Fibroblast of mammary gland (primary cell): ENCODE measurements around the gene USH2A.

Experiments used
- DNase-seq: peaks from one replicate; pipeline ENCODE4 v3.0.0-alpha.2; 2010; ENCODE audit warnings: low read depth
- H3K4me3 ChIP-seq: 2 replicates; pipeline ENCODE4 v1.5.1; 2011; ENCODE audit warnings: low read depth, mild to moderate bottlenecking, low read length, moderate library complexity; ENCODE audit not compliant: control insufficient read depth
- CTCF ChIP-seq: conservative IDR thresholded peaks from 2 replicates; pipeline ENCODE4 v1.5.1; 2011; ENCODE audit warnings: low read depth, low read length, inconsistent platforms; ENCODE audit not compliant: control insufficient read depth, insufficient read depth

Gene USH2A

GRCh38 chr1:215986401-215986800 lies 436.8 kb downstream of the USH2A start:
- H3K4me3 ChIP-seq = no peak overlapping the region
- TF ChIP-seq CTCF = no peak
- DNase-seq = no peak

- DNase-seq = no peak
- no peak for TF ChIP-seq CTCF
- no peak overlapping the region for H3K4me3 ChIP-seq
Measured at GRCh38 chr1:215983680-215984079, 439.6 kb downstream of the USH2A start.

- no peak for DNase-seq
- no peak for TF ChIP-seq CTCF
- no peak overlapping the region for H3K4me3 ChIP-seq
Measured at GRCh38 chr1:215971793-215972441, 451.3 kb downstream of the USH2A start.

- TF ChIP-seq CTCF = no peak
- H3K4me3 ChIP-seq = no peak overlapping the region
- no peak for DNase-seq
Measured at GRCh38 chr1:215970406-215970805, 452.8 kb downstream of the USH2A start.

- no peak for DNase-seq
- no peak overlapping the region for H3K4me3 ChIP-seq
- no peak for TF ChIP-seq CTCF
Measured at GRCh38 chr1:215963621-215964020, 459.6 kb downstream of the USH2A start.

- DNase-seq = no peak
- H3K4me3 ChIP-seq = no peak overlapping the region
- no peak for TF ChIP-seq CTCF
Measured at GRCh38 chr1:215963040-215963439, 460.2 kb downstream of the USH2A start.

- DNase-seq = peak; percentile 28
- H3K4me3 ChIP-seq = no peak overlapping the region
- TF ChIP-seq CTCF = no peak
Measured at GRCh38 chr1:215958841-215959240, 464.4 kb downstream of the USH2A start.
